ENCODE data around the gene ADGRA3. TPM values are rescaled to one million over a fixed set of nuclear protein-coding genes. Genes with fewer than 3 reads are reported as not detected.

Gene ADGRA3
- polyA plus RNA-seq, 3 donors = 0.07 TPM; not detected in 2

- Histone ChIP-seq H2AFZ (ENCODE audit: insufficient read depth, low read depth, low read length, poor library complexity, severe bottlenecking) (no peak overlapping the region), H3K9me3 (replicated peaks in 1 of 2; ENCODE audit: control insufficient read depth in 1 of 2, insufficient read depth in 1 of 2, low read length in 2 of 2) (no peaks in the 10 kb centered on the region), H4K20me1 (ENCODE audit: insufficient read depth, low read length) (no peaks in the 10 kb centered on the region), H3K27me3 (ENCODE audit: control insufficient read depth in 2 of 2, insufficient read depth in 2 of 2, low read length in 2 of 2) (no peaks in the 10 kb centered on the region), H3K27ac (ENCODE audit: low read depth in 1 of 2, low read length in 2 of 2) (no peak overlapping the region), H3K4me3 (replicated peaks in 1 of 3; ENCODE audit: low read depth in 2 of 3, low read length in 3 of 3) (no peak overlapping the region), H3K4me1 (ENCODE audit: control insufficient read depth in 1 of 2, insufficient read depth in 2 of 2, low read length in 2 of 2) (no peaks in the 10 kb centered on the region), H3K79me2 (ENCODE audit: insufficient read depth, low read length) (no peaks in the 10 kb centered on the region), H3K9ac (ENCODE audit: insufficient read depth, low read length, poor library complexity, severe bottlenecking) (no peak overlapping the region), H3K36me3 (replicated peaks in 1 of 2; ENCODE audit: control insufficient read depth in 1 of 2, insufficient read depth in 2 of 2, low read length in 2 of 2) (no peaks in the 10 kb centered on the region), H3K4me2 (replicated peaks; ENCODE audit: extremely low read depth, low read length, poor library complexity, severe bottlenecking) (no peak overlapping the region)
- Mint-ChIP-seq H3K9me3 (peaks cover 0 to 7% (median 2%) of the 10 kb centered on the region in 7 donors), H3K4me3 (no peak overlapping the region), H3K4me1 (no peaks in the 10 kb centered on the region), H3K27ac (no peak overlapping the region), H3K36me3 (no peaks in the 10 kb centered on the region), H3K27me3 (ENCODE audit: low read depth in 3 of 3) (no peaks in the 10 kb centered on the region)
- 100% methylated on average over 2 of the region's 3 CpGs for WGBS (ENCODE audit: insufficient coverage)
- intact Hi-C loops (cut with micrococcal nuclease) = no loop called here
- no peak for DNase-seq
- no peak for TF ChIP-seq CTCF (IDR thresholded peaks at IDR 0.05)
Observed at GRCh38 chr4:22372986-22373385, 142.9 kb downstream of the ADGRA3 start.

DNA sequence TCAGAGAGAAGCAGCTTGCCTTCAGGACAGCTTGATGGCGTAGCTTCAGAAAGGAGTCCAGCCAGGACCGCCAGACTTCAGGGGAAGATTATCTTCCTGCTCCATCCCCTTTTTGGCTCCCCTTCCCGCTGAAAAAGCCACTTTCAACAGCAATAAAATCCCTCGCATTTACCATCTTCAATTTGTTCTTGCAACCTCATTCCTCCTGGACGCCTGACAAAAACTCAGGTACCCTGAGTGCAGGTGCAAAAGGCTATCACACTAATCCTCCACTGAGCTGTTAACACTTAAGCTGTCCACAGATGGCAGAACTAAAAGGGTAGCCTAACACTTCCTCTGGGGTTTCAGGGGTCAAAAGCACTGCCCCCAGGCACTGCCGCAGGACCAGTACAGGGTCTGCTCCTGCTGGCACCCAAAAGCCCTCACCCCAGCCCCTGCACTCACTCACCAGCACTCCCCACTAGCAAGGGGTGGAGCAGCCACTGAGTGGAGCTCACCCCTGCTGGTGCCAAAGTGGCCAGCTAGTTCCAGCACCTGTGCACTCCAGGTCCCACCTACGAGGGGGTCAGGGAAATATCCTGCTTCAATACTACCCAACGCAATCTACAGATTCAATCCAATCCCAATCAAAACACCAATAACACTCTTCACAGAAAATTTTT lies 145.8 kb downstream of the ADGRA3 start:
- no peaks in the 10 kb centered on the region for H3K27me3 Mint-ChIP-seq (ENCODE audit: low read depth in 3 of 3)
- no peak for TF ChIP-seq CTCF (IDR thresholded peaks at IDR 0.05)
- WGBS (ENCODE audit: insufficient coverage) = 90% methylated on average over 7 of the region's 8 CpGs
- H3K79me2 ChIP-seq (ENCODE audit: insufficient read depth, low read length) = no peaks in the 10 kb centered on the region
- peaks cover 0 to 3% (median 2%) of the 10 kb centered on the region in 7 donors for H3K9me3 Mint-ChIP-seq
- no peaks in the 10 kb centered on the region for H3K4me1 ChIP-seq (ENCODE audit: control insufficient read depth in 1 of 2, insufficient read depth in 2 of 2, low read length in 2 of 2)
- no peaks in the 10 kb centered on the region for H3K27me3 ChIP-seq (ENCODE audit: control insufficient read depth in 2 of 2, insufficient read depth in 2 of 2, low read length in 2 of 2)
- H3K4me1 Mint-ChIP-seq = no peaks in the 10 kb centered on the region
- H3K4me3 Mint-ChIP-seq = no peak overlapping the region
- no peak overlapping the region for H3K4me3 ChIP-seq (replicated peaks in 1 of 3; ENCODE audit: low read depth in 2 of 3, low read length in 3 of 3)
- no peaks in the 10 kb centered on the region for H3K36me3 Mint-ChIP-seq
- H3K36me3 ChIP-seq (replicated peaks in 1 of 2; ENCODE audit: control insufficient read depth in 1 of 2, insufficient read depth in 2 of 2, low read length in 2 of 2) = no peaks in the 10 kb centered on the region
- no peaks in the 10 kb centered on the region for H3K9me3 ChIP-seq (replicated peaks in 1 of 2; ENCODE audit: control insufficient read depth in 1 of 2, insufficient read depth in 1 of 2, low read length in 2 of 2)
- no peak for DNase-seq
- no peak overlapping the region for H3K27ac ChIP-seq (ENCODE audit: low read depth in 1 of 2, low read length in 2 of 2)
- H4K20me1 ChIP-seq (ENCODE audit: insufficient read depth, low read length) = no peaks in the 10 kb centered on the region
- H3K9ac ChIP-seq (ENCODE audit: insufficient read depth, low read length, poor library complexity, severe bottlenecking) = no peak overlapping the region
- intact Hi-C loops (cut with micrococcal nuclease) = no loop called here
- H3K4me2 ChIP-seq (replicated peaks; ENCODE audit: extremely low read depth, low read length, poor library complexity, severe bottlenecking) = no peak overlapping the region
- peak overlapping the region in 1 of 7 donors; percentile 17 for H3K27ac Mint-ChIP-seq
- no peak overlapping the region for H2AFZ ChIP-seq (ENCODE audit: insufficient read depth, low read depth, low read length, poor library complexity, severe bottlenecking)
